Measurements from ENCODE around the gene MRPL12. TPM values are rescaled to one million over a fixed set of nuclear protein-coding genes. Genes with fewer than 3 reads are reported as not detected.

MRPL12 gene
- total and polyA plus RNA-seq, 9 of the 15 experiments (the other 6 are each of a cell fraction or from before 2014, with no cell fraction given): 0.94 to 338 (median 100) TPM

DNA sequence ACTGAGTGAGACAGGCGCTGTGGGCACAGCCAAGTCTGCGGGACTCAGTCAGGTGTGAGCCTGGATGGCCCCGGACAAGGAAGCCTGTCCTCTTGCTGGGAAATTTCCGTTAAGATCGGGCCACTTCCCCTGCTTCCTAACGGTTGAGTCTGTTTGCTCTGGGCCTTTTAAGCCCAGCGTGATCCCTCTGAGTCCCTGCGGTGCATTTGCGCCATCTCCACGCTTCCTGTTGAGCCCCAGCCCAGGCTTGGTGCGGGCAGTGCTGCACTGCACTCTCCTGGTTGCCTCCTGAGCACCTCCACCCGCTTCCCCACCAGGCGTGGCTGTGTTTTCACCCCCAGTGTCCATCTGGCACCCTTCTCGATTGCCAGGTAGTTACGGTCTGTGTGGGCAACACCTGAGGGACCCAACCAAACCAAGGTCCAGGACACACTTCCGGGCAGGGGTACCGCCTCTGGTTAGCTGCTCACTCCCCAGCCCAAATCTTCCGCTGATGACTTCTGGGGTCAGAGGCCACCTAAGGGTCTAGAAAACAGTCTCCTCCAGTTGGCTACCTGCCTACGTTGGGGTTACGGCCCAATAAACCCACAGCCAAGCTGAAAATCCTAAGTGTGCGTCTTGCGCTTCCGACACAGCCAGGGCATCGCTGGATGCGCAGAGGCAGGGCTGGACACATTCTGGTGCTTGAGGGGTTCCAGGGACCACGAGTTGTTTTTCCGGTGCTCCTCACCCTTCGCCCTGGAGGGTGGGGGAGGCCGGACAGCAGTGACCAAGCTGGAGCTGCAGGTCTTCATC is 7.5 kb downstream of the MRPL12 start:
- in situ Hi-C loops (cut with MboI): no loop called here
- POLR2A ChIA-PET: interaction anchor here (0.6 to 5.2 kb wide), 5 partner anchors 7 to 406 kb away, joined by 3 to 59 read pairs (median 3); partner anchors contain the start of gene MRPL12
- no peak for FAIRE-seq
- TF ChIP-seq GTF2E2 (tag; IDR thresholded peaks at IDR 0.05) (no peak), POLR2G (IDR thresholded peaks at IDR 0.05; ENCODE audit: low read depth, low read length) (peak; percentile 78), SETDB1 (IDR thresholded peaks at IDR 0.05; ENCODE audit: low read length) (no peak), FOXK1 (CRISPR knock-in tag; IDR thresholded peaks at IDR 0.05; ENCODE audit: borderline replicate concordance) (no peak), PHF8 (IDR thresholded peaks at IDR 0.05; ENCODE audit: borderline replicate concordance, low read length) (no peak), ZBED1 (IDR thresholded peaks at IDR 0.05) (peak; percentile 46; the same call in 1 of the 2 replicates), SMAD3 (CRISPR knock-in tag; conservative IDR thresholded peaks at IDR 0.05) (no peak), POLR2AphosphoS2 (IDR thresholded peaks at IDR 0.05; ENCODE audit: low read length) (peak; percentile 45; the same call in 1 of the 2 replicates), ZNF785 (CRISPR knock-in tag; IDR thresholded peaks at IDR 0.05) (no peak), NR4A1 (CRISPR knock-in tag; IDR thresholded peaks at IDR 0.05) (no peak), NR4A1 (tag; IDR thresholded peaks at IDR 0.05) (no peak)
- TF ChIP-seq, protein P1, sequence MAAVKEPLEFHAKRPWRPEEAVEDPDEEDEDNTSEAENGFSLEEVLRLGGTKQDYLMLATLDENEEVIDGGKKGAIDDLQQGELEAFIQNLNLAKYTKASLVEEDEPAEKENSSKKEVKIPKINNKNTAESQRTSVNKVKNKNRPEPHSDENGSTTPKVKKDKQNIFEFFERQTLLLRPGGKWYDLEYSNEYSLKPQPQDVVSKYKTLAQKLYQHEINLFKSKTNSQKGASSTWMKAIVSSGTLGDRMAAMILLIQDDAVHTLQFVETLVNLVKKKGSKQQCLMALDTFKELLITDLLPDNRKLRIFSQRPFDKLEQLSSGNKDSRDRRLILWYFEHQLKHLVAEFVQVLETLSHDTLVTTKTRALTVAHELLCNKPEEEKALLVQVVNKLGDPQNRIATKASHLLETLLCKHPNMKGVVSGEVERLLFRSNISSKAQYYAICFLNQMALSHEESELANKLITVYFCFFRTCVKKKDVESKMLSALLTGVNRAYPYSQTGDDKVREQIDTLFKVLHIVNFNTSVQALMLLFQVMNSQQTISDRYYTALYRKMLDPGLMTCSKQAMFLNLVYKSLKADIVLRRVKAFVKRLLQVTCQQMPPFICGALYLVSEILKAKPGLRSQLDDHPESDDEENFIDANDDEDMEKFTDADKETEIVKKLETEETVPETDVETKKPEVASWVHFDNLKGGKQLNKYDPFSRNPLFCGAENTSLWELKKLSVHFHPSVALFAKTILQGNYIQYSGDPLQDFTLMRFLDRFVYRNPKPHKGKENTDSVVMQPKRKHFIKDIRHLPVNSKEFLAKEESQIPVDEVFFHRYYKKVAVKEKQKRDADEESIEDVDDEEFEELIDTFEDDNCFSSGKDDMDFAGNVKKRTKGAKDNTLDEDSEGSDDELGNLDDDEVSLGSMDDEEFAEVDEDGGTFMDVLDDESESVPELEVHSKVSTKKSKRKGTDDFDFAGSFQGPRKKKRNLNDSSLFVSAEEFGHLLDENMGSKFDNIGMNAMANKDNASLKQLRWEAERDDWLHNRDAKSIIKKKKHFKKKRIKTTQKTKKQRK (IDR thresholded peaks at IDR 0.05; ENCODE audit: borderline replicate concordance, low read depth, low read length): no peak
- TF ChIP-seq, protein P2, sequence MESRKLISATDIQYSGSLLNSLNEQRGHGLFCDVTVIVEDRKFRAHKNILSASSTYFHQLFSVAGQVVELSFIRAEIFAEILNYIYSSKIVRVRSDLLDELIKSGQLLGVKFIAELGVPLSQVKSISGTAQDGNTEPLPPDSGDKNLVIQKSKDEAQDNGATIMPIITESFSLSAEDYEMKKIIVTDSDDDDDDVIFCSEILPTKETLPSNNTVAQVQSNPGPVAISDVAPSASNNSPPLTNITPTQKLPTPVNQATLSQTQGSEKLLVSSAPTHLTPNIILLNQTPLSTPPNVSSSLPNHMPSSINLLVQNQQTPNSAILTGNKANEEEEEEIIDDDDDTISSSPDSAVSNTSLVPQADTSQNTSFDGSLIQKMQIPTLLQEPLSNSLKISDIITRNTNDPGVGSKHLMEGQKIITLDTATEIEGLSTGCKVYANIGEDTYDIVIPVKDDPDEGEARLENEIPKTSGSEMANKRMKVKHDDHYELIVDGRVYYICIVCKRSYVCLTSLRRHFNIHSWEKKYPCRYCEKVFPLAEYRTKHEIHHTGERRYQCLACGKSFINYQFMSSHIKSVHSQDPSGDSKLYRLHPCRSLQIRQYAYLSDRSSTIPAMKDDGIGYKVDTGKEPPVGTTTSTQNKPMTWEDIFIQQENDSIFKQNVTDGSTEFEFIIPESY (CRISPR knock-in tag; IDR thresholded peaks at IDR 0.05): peak; percentile 82

More for the DNA sequence above, 7.5 kb downstream of the MRPL12 start:
- peaks cover 46% of the 10 kb centered on the region for H3K79me2 ChIP-seq (ENCODE audit: control insufficient read depth, insufficient read depth, low read length)
- H3K4me2 ChIP-seq (ENCODE audit: insufficient read depth, low read length): peak overlapping the region; percentile 17; the same call in 1 of the 2 replicates
- H3K4me3 ChIP-seq: no peak overlapping the region
- 58% methylated on average over 26 of the region's 29 CpGs for WGBS (ENCODE audit: insufficient coverage, low coverage, missing lambda C conversion rate)
- H3K27ac ChIP-seq (ENCODE audit: extremely low read depth, low read depth, low read length): peak overlapping the region; percentile 88
- no peak for ATAC-seq
- no peak for DNase-seq (ENCODE audit: extremely low read depth in 1 of 4, low spot score in 3 of 4)
- no peak overlapping the region for H2AFZ ChIP-seq (ENCODE audit: low read depth, low read length)
- H3K9ac ChIP-seq (ENCODE audit: insufficient read depth in 1 of 2, low read depth in 2 of 2, low read length in 2 of 2): peak overlapping the region; percentile 80 to 81; a peak in 3 of 4 replicates
- BruUV-seq (replicated peaks): no TSS peak
- CTCF ChIA-PET (ENCODE audit: low intra/inter-chr PET ratio): no interaction called here
- H3K27me3 ChIP-seq (ENCODE audit: control insufficient read depth in 2 of 2, insufficient read depth in 2 of 2, low read length in 2 of 2): no peaks in the 10 kb centered on the region
- H3K9me3 ChIP-seq (replicated peaks; ENCODE audit: control insufficient read depth, insufficient read depth, low read depth, low read length): no peaks in the 10 kb centered on the region
- H3K4me1 ChIP-seq (replicated peaks in 1 of 2; ENCODE audit: control insufficient read depth in 2 of 2, insufficient read depth in 2 of 2, low read length in 2 of 2): peaks cover 23 to 84% of the 10 kb centered on the region in 2 experiments
- peaks cover 15% of the 10 kb centered on the region for H4K20me1 ChIP-seq (replicated peaks; ENCODE audit: control insufficient read depth, insufficient read depth, low read length)
- peaks cover 55% of the 10 kb centered on the region; the same call in 2 of the 3 replicates for H3K36me3 ChIP-seq (ENCODE audit: control insufficient read depth, insufficient read depth, low read length)
- intact Hi-C loops (cut with micrococcal nuclease): no loop called here
- H3K9me1 ChIP-seq (ENCODE audit: control insufficient read depth, insufficient read depth, low read length): peaks cover 2% of the 10 kb centered on the region
